Activated T-cell treated with anti-CD3 and anti-CD28 coated beads, Interleukin-2, amount 50 U/mL, for 4 hours (primary cell): ENCODE results near the gene CAMKMT. TPM values are rescaled to one million over a fixed set of nuclear protein-coding genes. Genes with fewer than 3 reads are reported as not detected.

Source experiments
- ATAC-seq, 2 donors: fragments of 200-7000 bp; cut with Tn5 transposase; one replicate each; pipeline ENCODE4 v1.10.0; 2021
- DNase-seq: peaks from one replicate; pipeline ENCODE4 v3.0.0-alpha.2; 2020
- H3K27me3 Mint-ChIP-seq: one replicate; pipeline ENCODE4 v1.8.0; 2021; ENCODE audit warnings: low read depth, mixed read lengths
- H3K36me3 Mint-ChIP-seq: one replicate; pipeline ENCODE4 v1.8.0; 2022; ENCODE audit warnings: mixed read lengths; ENCODE audit not compliant: insufficient read depth
- H3K4me1 Mint-ChIP-seq: one replicate; pipeline ENCODE4 v1.8.0; 2021; ENCODE audit warnings: low read depth, mixed read lengths
- H3K4me3 Mint-ChIP-seq: one replicate; pipeline ENCODE4 v1.8.0; 2021; ENCODE audit warnings: mild to moderate bottlenecking, moderate library complexity, mixed read lengths
- H3K9me3 Mint-ChIP-seq: one replicate; pipeline ENCODE4 v1.8.0; 2021; ENCODE audit warnings: mixed read lengths
- total RNA-seq, 3 donors: library from RNA; stranded (reverse); gene quantifications; one replicate each; pipeline ENCODE4 v1.2.1, GENCODE V29; 2021

CAMKMT gene
- total RNA-seq, 3 donors from 2014 or later, result 9.5 to 12.3 (median 10.0) TPM

DNA sequence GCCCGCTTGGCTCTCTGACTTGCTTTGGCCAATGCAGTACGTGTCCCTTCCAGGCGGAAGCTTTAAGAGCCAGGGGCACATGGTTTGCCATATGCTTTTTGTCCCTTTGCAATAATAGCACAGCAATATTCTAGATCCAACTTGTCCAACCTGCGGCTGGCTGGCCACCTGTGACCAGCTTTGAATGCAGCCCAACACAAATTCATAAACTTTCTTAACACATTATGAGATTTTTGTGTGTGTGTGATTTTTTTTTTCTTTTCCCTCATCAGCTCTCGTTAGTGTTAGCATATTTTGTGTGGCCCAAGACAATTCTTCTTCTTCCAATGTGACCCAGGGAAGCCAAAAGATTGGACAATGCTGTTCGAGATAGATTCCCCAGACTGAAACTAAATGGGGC lies 460.4 kb downstream of the CAMKMT start:
- Mint-ChIP-seq H3K36me3 (no peaks in the 10 kb centered on the region), H3K4me1 (no peaks in the 10 kb centered on the region), H3K9me3 (no peaks in the 10 kb centered on the region), H3K4me3 (no peak overlapping the region), H3K27me3 (peaks cover 9% of the 10 kb centered on the region)
- ATAC-seq (no peak), DNase-seq (no peak)

Other genes starting within 250 kb of the CAMKMT start
- gene PPM1B, start 193.1 kb upstream of the CAMKMT start, total RNA-seq, result 10 to 100 TPM; 25.5 to 32.2 (median 32.1) TPM
- not detected for gene SLC3A1, start 86.5 kb upstream of the CAMKMT start, total RNA-seq
- gene PREPL, start 453 bp upstream of the CAMKMT start, total RNA-seq, result 10 to 100 TPM; 31.8 to 35.0 (median 33.5) TPM